Neural crest cell (in vitro differentiated cells): ENCODE results near the gene EXD3. TPM values are rescaled to one million over a fixed set of nuclear protein-coding genes. Genes with fewer than 3 reads are reported as not detected.
"Not testable (repeated sequence)": the region's sequence is repeated elsewhere in the genome, so short reads cannot be mapped to it uniquely, and the experiment has no call there.

Source experiments
- DNase-seq: peaks from one replicate; pipeline ENCODE4 v3.0.0; 2021; ENCODE audit warnings: low read depth, mixed read lengths, low spot score
- H3K27ac Mint-ChIP-seq: one replicate; pipeline ENCODE4 v1.8.0; 2021; ENCODE audit warnings: mild to moderate bottlenecking, mixed read lengths; ENCODE audit not compliant: unreplicated experiment
- H3K27me3 Mint-ChIP-seq: 2 replicates; pipeline ENCODE4 v1.8.0; 2021; ENCODE audit warnings: low read depth, mild to moderate bottlenecking, mixed read lengths
- H3K36me3 Mint-ChIP-seq: 2 replicates; pipeline ENCODE4 v1.8.0; 2021; ENCODE audit warnings: low read depth, mild to moderate bottlenecking, mixed read lengths
- H3K4me1 Mint-ChIP-seq: 2 replicates; pipeline ENCODE4 v1.8.0; 2021; ENCODE audit warnings: mixed read lengths
- H3K4me3 Mint-ChIP-seq: one replicate; pipeline ENCODE4 v1.8.0; 2021; ENCODE audit warnings: mild to moderate bottlenecking, mixed read lengths
- H3K9me3 Mint-ChIP-seq: 2 replicates; pipeline ENCODE4 v1.8.0; 2021; ENCODE audit warnings: mixed read lengths
- total RNA-seq: library from RNA; stranded (reverse); gene quantifications from 2 replicates; pipeline ENCODE4 v1.2.1, GENCODE V29; 2021
- TF ChIP-seq, protein P1 (sequence below): fragments of 200-600 bp; sonication (generic); conservative IDR thresholded peaks from 2 replicates; pipeline ENCODE4 v1.5.0; 2021; ENCODE audit warnings: antibody characterized with exemption, mild to moderate bottlenecking

The EXD3 gene
- total RNA-seq, 1 donor from 2014 or later: 15.1 TPM

DNA sequence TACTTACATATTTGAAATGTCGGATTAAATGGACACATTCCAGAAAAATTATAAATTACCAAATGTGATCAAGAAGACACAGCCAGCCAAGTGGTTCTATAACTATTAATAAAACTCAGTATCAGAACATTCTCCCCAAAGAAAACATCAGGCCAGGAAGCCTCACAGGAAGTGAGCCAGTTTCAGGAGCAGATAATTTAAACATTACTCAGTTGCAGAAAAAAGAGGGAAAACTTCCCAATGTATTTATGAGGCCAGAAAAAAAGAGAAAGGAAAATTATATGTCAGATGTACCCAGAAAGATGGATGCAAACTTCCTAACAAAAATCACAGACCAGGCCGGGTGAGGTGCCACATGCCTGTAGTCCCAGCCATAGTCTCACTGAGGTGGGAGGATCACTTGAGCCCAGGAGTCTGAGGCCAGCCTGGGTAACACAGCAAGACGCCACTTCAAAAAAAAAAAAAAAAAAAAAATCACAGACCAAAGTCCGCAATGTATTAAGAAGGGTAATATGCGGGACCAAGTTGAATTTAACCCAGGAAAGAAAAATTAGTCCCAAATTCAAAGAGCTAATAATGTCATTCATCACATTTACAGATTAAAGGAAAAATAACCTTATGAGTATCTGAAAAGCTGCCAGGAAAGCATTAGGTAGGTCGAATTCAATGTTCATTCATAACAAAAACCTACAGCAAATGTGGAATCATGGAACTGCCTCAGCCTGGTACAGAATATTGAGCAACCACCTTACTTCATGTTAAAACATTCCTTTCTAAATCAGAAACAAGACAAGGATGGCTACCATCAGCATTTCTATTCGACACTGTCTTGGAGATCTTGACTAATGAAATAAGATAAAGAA lies 83.7 kb downstream of the EXD3 start:
- TF ChIP-seq, protein P1, sequence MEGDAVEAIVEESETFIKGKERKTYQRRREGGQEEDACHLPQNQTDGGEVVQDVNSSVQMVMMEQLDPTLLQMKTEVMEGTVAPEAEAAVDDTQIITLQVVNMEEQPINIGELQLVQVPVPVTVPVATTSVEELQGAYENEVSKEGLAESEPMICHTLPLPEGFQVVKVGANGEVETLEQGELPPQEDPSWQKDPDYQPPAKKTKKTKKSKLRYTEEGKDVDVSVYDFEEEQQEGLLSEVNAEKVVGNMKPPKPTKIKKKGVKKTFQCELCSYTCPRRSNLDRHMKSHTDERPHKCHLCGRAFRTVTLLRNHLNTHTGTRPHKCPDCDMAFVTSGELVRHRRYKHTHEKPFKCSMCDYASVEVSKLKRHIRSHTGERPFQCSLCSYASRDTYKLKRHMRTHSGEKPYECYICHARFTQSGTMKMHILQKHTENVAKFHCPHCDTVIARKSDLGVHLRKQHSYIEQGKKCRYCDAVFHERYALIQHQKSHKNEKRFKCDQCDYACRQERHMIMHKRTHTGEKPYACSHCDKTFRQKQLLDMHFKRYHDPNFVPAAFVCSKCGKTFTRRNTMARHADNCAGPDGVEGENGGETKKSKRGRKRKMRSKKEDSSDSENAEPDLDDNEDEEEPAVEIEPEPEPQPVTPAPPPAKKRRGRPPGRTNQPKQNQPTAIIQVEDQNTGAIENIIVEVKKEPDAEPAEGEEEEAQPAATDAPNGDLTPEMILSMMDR: no peak
- H3K27me3 Mint-ChIP-seq: no peaks in the 10 kb centered on the region
- no peak overlapping the region for H3K4me3 Mint-ChIP-seq
- H3K4me1 Mint-ChIP-seq: no peaks in the 10 kb centered on the region
- no peak for DNase-seq
- H3K27ac Mint-ChIP-seq: no peak overlapping the region
- peaks cover 12% of the 10 kb centered on the region for H3K36me3 Mint-ChIP-seq
- peaks cover 7% of the 10 kb centered on the region for H3K9me3 Mint-ChIP-seq

DNA sequence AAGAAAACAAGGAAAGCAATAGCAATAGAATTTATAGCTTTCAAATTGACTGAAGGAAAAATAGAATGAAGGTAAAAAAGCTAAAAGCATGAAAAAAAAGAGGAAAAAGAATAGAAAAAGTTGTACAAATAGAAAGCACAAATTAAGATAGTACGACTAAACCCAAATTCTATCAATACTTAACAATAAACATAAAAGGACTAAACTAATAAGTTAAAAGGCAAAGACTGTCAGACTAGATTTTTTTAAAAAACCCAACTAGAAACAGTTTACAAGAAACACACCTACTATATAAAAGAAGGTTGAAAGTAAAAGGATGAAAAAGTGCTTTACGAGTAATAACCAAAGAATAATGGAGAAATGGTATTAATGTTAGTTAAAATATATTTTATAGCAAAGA lies 86.2 kb downstream of the EXD3 start:
- Mint-ChIP-seq H3K27ac (no peak overlapping the region), H3K27me3 (no peaks in the 10 kb centered on the region), H3K9me3 (peaks cover 7% of the 10 kb centered on the region), H3K36me3 (peaks cover 7% of the 10 kb centered on the region), H3K4me3 (no peak overlapping the region), H3K4me1 (no peaks in the 10 kb centered on the region)
- TF ChIP-seq, protein P1: no peak
- DNase-seq: no peak

DNA sequence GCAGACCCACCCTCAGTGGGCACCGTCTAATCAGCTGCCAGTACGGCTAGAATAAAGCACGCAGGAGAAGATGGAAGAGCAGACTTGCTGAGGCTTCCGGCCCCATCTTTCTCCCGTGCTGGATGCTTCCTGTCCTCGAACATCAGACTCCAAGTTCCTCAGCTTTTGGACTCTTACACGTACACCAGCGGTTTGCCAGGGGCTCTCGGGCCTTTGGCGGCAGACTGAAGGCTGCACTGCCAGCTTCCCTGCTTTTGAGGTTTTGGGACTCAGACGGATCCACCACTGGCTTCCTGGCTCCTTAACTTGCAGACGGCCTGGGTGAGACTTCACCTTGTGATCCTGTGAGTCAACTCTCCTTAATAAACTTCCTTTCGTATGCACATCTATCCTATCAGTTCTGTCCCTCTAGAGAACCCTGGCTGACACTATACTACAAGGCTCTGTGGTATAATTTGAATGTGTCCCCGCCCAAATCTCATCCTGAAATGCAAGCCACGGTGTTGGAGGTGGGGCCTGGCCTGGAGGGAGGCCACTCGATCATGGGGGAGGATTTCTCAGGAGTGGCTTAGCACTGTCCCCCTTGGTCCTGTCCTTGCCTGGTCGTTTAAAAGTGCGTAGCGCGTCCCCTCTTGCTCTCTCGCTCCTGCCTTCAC lies 89.8 kb downstream of the EXD3 start:
- TF ChIP-seq, protein P1: no peak
- Mint-ChIP-seq H3K4me3 (no peak overlapping the region), H3K4me1 (no peaks in the 10 kb centered on the region), H3K27ac (peak overlapping the region; percentile 81), H3K9me3 (peaks cover 9% of the 10 kb centered on the region), H3K27me3 (no peaks in the 10 kb centered on the region), H3K36me3 (peaks cover 9% of the 10 kb centered on the region)
- DNase-seq: no peak

DNA sequence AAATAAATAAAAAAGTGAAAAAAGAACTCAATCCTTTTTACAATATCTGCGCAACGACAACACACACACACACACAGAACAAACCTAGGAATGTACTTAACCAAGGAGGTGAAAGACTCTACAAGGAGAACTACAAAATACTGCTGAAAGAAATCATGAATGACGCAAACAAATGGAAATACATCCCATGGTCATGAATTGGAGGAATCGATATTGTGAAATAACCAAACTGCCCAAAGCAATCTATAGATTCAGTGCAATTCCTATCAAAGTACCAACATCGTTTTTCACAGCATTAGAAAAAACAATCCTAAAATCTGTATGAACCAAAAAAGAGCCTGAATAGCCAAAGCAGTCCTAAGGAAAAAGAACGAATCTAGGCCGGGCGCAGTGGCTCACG lies 91.0 kb downstream of the EXD3 start:
- no peaks in the 10 kb centered on the region for H3K27me3 Mint-ChIP-seq
- no peak overlapping the region for H3K27ac Mint-ChIP-seq
- peaks cover 14% of the 10 kb centered on the region for H3K9me3 Mint-ChIP-seq
- H3K36me3 Mint-ChIP-seq: peaks cover 9% of the 10 kb centered on the region
- no peaks in the 10 kb centered on the region for H3K4me1 Mint-ChIP-seq
- TF ChIP-seq, protein P1: no peak
- H3K4me3 Mint-ChIP-seq: no peak overlapping the region
- DNase-seq: no peak

- Mint-ChIP-seq H3K27me3 (no peaks in the 10 kb centered on the region), H3K27ac (no peak overlapping the region), H3K36me3 (peaks cover 9% of the 10 kb centered on the region), H3K9me3 (peaks cover 10% of the 10 kb centered on the region), H3K4me1 (no peaks in the 10 kb centered on the region), H3K4me3 (no peak overlapping the region)
- TF ChIP-seq, protein P1: no peak
- no peak for DNase-seq
Observed at GRCh38 chr9:137330689-137331088, 92.3 kb downstream of the EXD3 start.

DNA sequence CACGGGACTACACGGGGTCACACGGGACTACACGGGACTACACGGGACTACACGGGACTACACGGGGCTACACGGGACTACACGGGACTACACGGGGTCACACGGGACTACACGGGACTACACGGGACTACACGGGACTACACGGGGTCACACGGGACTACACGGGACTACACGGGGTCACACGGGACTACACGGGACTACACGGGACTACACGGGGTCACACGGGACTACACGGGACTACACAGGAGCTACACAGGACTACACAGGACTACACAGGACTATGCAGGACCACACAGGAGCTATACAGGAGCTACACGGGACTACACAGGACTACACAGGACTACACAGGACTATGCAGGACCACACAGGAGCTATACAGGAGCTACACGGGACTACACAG lies 93.4 kb downstream of the EXD3 start:
- not testable (repeated sequence) for DNase-seq, H3K36me3 Mint-ChIP-seq, H3K4me3 Mint-ChIP-seq, H3K27me3 Mint-ChIP-seq, H3K27ac Mint-ChIP-seq, H3K4me1 Mint-ChIP-seq
- H3K9me3 Mint-ChIP-seq: peaks cover 10% of the 10 kb centered on the region

- not testable (repeated sequence) for H3K36me3 Mint-ChIP-seq, H3K27me3 Mint-ChIP-seq, H3K4me1 Mint-ChIP-seq, H3K4me3 Mint-ChIP-seq, H3K27ac Mint-ChIP-seq, DNase-seq
- peaks cover 10% of the 10 kb centered on the region for H3K9me3 Mint-ChIP-seq
Observed at GRCh38 chr9:137327641-137328550, 95.1 kb downstream of the EXD3 start.
